HG03457 (cell line): ENCODE data around the gene GSK3A.

Experiments used
- ATAC-seq: cut with Tn5 transposase; IDR thresholded peaks from one replicate; pipeline ENCODE4 v1.9.1; 2021; ENCODE audit warnings: moderate number of reproducible peaks; ENCODE audit not compliant: unreplicated experiment

GSK3A gene

GRCh38 chr19:42203700-42204099 lies 38.7 kb downstream of the GSK3A start:
- ATAC-seq, result no peak

- no peak for ATAC-seq
Observed at GRCh38 chr19:42202290-42202880, 40.0 kb downstream of the GSK3A start.

- no peak for ATAC-seq
Observed at GRCh38 chr19:42201489-42202289, 40.7 kb downstream of the GSK3A start.

- no peak for ATAC-seq
Observed at GRCh38 chr19:42200116-42200715, 42.2 kb downstream of the GSK3A start.

- no peak for ATAC-seq
Observed at GRCh38 chr19:42199440-42200115, 42.8 kb downstream of the GSK3A start.

GRCh38 chr19:42198676-42199439 lies 43.5 kb downstream of the GSK3A start:
- no peak for ATAC-seq

GRCh38 chr19:42197375-42197817 lies 45.0 kb downstream of the GSK3A start:
- no peak for ATAC-seq

- no peak for ATAC-seq
Observed at GRCh38 chr19:42196011-42197001, 46.1 kb downstream of the GSK3A start.

- no peak for ATAC-seq
Observed at GRCh38 chr19:42193706-42194105, 48.7 kb downstream of the GSK3A start.

- ATAC-seq, result no peak
Observed at GRCh38 chr19:42193294-42193693, 49.1 kb downstream of the GSK3A start.

- no peak for ATAC-seq
Observed at GRCh38 chr19:42191855-42192254, 50.5 kb downstream of the GSK3A start.

GRCh38 chr19:42191330-42191729 lies 51.1 kb downstream of the GSK3A start:
- no peak for ATAC-seq

- ATAC-seq, result no peak
Observed at GRCh38 chr19:42189133-42189532, 53.3 kb downstream of the GSK3A start.

- no peak for ATAC-seq
Observed at GRCh38 chr19:42188665-42189064, 53.7 kb downstream of the GSK3A start.

- no peak for ATAC-seq
Observed at GRCh38 chr19:42185277-42185676, 57.1 kb downstream of the GSK3A start.

- no peak for ATAC-seq
Observed at GRCh38 chr19:42184401-42184861, 58.0 kb downstream of the GSK3A start.
